Stomach smooth muscle (tissue), 2 donors: Measurements from ENCODE around the gene USP24.

Experiments used
- H3K27ac ChIP-seq: one replicate; pipeline ENCODE4 v1.7.0; 2013; ENCODE audit warnings: mild to moderate bottlenecking, low read length, inconsistent platforms
- H3K27me3 ChIP-seq, 2 donors: one replicate each; pipeline ENCODE4 v1.7.0; 2013; ENCODE audit warnings: low read length in 2 of 2; ENCODE audit not compliant: insufficient read depth in 2 of 2, control insufficient read depth in 1 of 2
- H3K36me3 ChIP-seq, 2 donors: one replicate each; pipeline ENCODE4 v1.7.0; 2013; ENCODE audit warnings: low read length in 2 of 2; ENCODE audit not compliant: control insufficient read depth in 2 of 2, insufficient read depth in 2 of 2
- H3K4me1 ChIP-seq: one replicate; pipeline ENCODE4 v1.7.0; 2013; ENCODE audit warnings: low read length; ENCODE audit not compliant: control insufficient read depth, insufficient read depth
- H3K4me3 ChIP-seq, 2 donors: one replicate each; pipeline ENCODE4 v1.7.0; 2013; ENCODE audit warnings: low read length in 2 of 2
- H3K9ac ChIP-seq, 2 donors: one replicate each; pipeline ENCODE4 v1.7.0; 2013; ENCODE audit warnings: low read length in 2 of 2, mild to moderate bottlenecking in 1 of 2
- H3K9me3 ChIP-seq, 2 donors: one replicate each; pipeline ENCODE4 v1.7.0; 2013; ENCODE audit warnings: low read length in 2 of 2; ENCODE audit not compliant: control insufficient read depth in 2 of 2
- donor health status: healthy.
- donor health status: Pancreatic carcinoma.

USP24 gene

DNA sequence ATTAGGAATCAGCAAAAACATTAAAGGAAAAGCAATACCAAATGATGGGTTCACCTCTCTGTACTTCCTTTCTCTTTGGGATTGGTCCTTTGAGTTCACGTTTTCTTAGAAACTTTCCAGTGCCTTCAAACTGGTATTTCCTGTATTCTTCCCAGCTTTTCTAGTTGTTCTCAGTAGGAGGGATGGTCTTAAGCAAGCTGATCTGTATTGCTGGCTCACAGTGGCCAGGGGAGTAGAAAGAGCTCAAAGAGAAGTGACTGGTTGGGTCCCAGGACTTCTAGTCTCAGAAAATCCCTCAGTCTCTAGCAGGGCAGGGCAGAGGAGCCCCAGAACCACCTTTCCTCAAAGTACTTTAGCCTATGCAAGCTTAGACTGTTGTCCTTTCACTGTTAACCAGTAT is 10.1 kb upstream of the USP24 start:
- Histone ChIP-seq H3K4me1 (no peaks in the 10 kb centered on the region), H3K27me3 (no peaks in the 10 kb centered on the region), H3K27ac (no peak overlapping the region), H3K36me3 (no peaks in the 10 kb centered on the region), H3K9ac (no peak overlapping the region), H3K4me3 (no peak overlapping the region), H3K9me3 (peaks cover 0 to 3% of the 10 kb centered on the region in 2 donors)

DNA sequence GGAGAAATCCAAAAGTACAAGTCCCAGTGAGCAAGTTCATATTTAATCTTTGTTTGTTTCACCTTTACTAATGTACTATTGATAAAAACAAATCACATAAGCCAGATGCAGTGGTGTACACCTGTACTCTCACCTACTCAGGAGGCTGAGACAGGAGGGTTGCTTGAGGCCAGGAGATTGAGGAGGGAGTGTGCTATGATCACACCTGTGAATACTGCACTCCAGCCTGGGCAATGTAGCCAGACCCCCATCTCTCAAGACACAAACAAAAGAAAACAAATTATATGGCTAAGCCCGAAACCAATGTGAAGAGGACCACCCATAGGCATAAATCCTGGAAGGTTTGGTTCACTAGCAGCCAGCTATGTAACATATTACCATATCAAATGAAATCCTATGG is 9.6 kb upstream of the USP24 start:
- no peaks in the 10 kb centered on the region for H3K36me3 ChIP-seq
- H3K4me1 ChIP-seq: no peaks in the 10 kb centered on the region
- H3K4me3 ChIP-seq: no peak overlapping the region
- H3K9me3 ChIP-seq: peaks cover 0 to 3% of the 10 kb centered on the region in 2 donors
- H3K27ac ChIP-seq: no peak overlapping the region
- no peak overlapping the region for H3K9ac ChIP-seq
- no peaks in the 10 kb centered on the region for H3K27me3 ChIP-seq

DNA sequence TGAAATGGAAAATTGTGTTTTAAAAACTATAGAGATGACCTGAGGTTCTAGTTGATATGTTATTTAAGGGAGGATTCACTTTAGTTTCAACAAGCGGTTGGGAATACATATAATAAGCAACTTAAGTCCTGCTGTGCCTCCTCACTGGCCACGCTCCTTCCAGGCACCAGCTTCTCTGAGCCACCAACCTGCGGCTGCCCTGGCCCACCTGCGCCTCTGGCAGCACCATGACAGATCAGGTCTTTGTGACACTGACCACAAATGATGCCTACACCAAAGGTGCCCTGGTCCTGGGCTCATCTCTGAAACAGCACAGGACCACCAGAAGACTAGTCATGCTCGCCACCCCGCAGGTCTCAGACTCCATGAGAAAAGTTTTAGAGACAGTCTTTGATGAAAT is 7.0 kb upstream of the USP24 start:
- no peaks in the 10 kb centered on the region for H3K9me3 ChIP-seq
- H3K36me3 ChIP-seq: no peaks in the 10 kb centered on the region
- H3K9ac ChIP-seq: no peak overlapping the region
- no peak overlapping the region for H3K27ac ChIP-seq
- no peak overlapping the region for H3K4me3 ChIP-seq
- no peaks in the 10 kb centered on the region for H3K4me1 ChIP-seq
- no peaks in the 10 kb centered on the region for H3K27me3 ChIP-seq

DNA sequence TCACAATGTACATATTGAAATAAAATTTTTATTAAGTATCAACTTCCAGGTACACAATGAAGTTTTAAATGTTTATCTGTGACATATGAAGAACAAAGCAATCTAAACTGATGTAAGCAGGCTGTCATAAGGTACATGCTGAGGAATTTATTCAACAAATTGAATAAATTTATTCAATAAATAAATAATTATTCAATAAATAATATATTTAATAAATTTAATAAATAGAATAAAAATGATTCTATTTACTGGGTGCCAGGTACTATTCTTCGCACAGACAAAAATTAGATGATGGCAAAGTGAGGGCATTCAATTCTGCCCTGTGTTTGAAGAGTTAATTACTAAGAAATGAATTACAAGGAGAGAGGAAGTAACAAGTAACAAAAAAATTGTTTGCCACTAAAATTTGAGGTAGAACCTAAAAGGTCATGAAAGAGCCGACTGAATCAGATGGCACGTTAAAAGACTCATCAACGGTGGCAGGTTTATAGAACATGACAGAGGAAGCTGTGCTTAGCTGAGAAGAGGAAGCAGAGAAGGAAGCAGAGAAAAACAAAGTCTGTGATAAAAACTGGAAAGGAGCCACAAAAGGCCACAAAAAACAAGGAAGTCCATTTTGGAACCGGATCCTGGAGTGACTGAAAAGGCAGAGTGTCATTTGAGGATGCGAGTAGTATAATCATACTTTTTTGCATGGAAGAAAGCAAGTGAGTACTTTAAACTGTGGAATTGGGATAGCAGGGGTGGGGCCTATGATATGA is 2.2 kb upstream of the USP24 start:
- no peak overlapping the region for H3K27ac ChIP-seq
- no peaks in the 10 kb centered on the region for H3K36me3 ChIP-seq
- no peaks in the 10 kb centered on the region for H3K27me3 ChIP-seq
- no peaks in the 10 kb centered on the region for H3K9me3 ChIP-seq
- peaks cover 14% of the 10 kb centered on the region for H3K4me1 ChIP-seq
- H3K9ac ChIP-seq: no peak overlapping the region
- no peak overlapping the region for H3K4me3 ChIP-seq

- Histone ChIP-seq H3K27me3 (no peaks in the 10 kb centered on the region), H3K9ac (peak overlapping the region; percentile 80 to 92), H3K4me1 (peaks cover 26% of the 10 kb centered on the region), H3K36me3 (no peaks in the 10 kb centered on the region), H3K4me3 (peak overlapping the region; percentile 89 to 90), H3K27ac (peak overlapping the region; percentile 88), H3K9me3 (no peaks in the 10 kb centered on the region)
Observed at GRCh38 chr1:55216096-55216495, 932 bp upstream of the USP24 start.

DNA sequence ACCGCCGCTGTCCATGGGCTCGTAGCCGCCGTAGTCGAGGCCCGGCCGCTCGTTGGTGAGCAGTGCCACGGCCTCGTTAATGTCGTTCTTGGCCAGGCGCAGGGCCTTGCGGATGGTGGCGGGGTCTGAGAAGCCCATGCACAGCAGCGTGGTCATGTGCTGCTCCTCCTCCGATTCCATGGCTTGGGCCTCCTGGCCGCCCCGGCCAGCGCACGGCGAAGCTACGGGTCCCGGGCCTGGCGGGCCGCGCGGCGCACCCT is 300 bp downstream of the USP24 start:
- Histone ChIP-seq H3K4me1 (peaks cover 26% of the 10 kb centered on the region), H3K4me3 (peak overlapping the region; percentile 89 to 90), H3K27me3 (no peaks in the 10 kb centered on the region), H3K36me3 (no peaks in the 10 kb centered on the region), H3K9me3 (no peaks in the 10 kb centered on the region), H3K27ac (peak overlapping the region; percentile 88), H3K9ac (peak overlapping the region; percentile 80 to 92)

GRCh38 chr1:55214212-55214933 is 791 bp downstream of the USP24 start:
- H3K36me3 ChIP-seq: no peaks in the 10 kb centered on the region
- no peaks in the 10 kb centered on the region for H3K9me3 ChIP-seq
- peak overlapping the region; percentile 80 to 92 for H3K9ac ChIP-seq
- H3K4me3 ChIP-seq: peak overlapping the region; percentile 89 to 90
- H3K27ac ChIP-seq: peak overlapping the region; percentile 88
- H3K27me3 ChIP-seq: no peaks in the 10 kb centered on the region
- peaks cover 26% of the 10 kb centered on the region for H3K4me1 ChIP-seq

DNA sequence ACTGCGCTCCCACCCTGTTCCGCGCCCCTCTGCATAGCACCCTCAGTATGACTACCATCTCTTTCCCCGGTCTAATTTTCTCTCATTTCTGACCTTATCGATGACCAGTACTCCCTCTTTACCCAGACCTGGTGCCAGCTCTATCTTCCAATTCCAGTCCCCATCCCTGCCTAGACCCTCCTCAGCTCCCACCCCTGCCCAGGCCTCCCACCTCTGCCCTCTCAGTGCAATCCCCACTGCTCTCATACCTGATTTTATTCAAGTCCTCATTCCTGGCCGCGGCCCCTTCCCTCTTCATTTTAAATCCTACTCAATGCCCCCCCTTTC is 1.3 kb downstream of the USP24 start:
- no peaks in the 10 kb centered on the region for H3K27me3 ChIP-seq
- peak overlapping the region; percentile 50 for H3K27ac ChIP-seq
- H3K9ac ChIP-seq: peak overlapping the region; percentile 72 to 92
- H3K4me1 ChIP-seq: peaks cover 26% of the 10 kb centered on the region
- H3K36me3 ChIP-seq: no peaks in the 10 kb centered on the region
- H3K9me3 ChIP-seq: no peaks in the 10 kb centered on the region
- H3K4me3 ChIP-seq: peak overlapping the region; percentile 89 to 90

GRCh38 chr1:55213151-55213884 is 1.8 kb downstream of the USP24 start:
- H3K4me3 ChIP-seq: peak overlapping the region; percentile 89 to 90
- no peaks in the 10 kb centered on the region for H3K36me3 ChIP-seq
- no peaks in the 10 kb centered on the region for H3K9me3 ChIP-seq
- peak overlapping the region; percentile 50 for H3K27ac ChIP-seq
- peak overlapping the region; percentile 72 to 92 for H3K9ac ChIP-seq
- peaks cover 26% of the 10 kb centered on the region for H3K4me1 ChIP-seq
- H3K27me3 ChIP-seq: no peaks in the 10 kb centered on the region

GRCh38 chr1:55212349-55213150 is 2.6 kb downstream of the USP24 start:
- H3K4me3 ChIP-seq: peak overlapping the region; percentile 89 to 90
- no peaks in the 10 kb centered on the region for H3K9me3 ChIP-seq
- peaks cover 26% of the 10 kb centered on the region for H3K4me1 ChIP-seq
- no peaks in the 10 kb centered on the region for H3K36me3 ChIP-seq
- H3K27me3 ChIP-seq: no peaks in the 10 kb centered on the region
- H3K9ac ChIP-seq: no peak overlapping the region
- H3K27ac ChIP-seq: no peak overlapping the region
